Breast epithelium (tissue), 4 donors: Measurements from ENCODE around the gene ATAD1. TPM values are rescaled to one million over a fixed set of nuclear protein-coding genes. Genes with fewer than 3 reads are reported as not detected.

Source experiments
- DNase-seq, 2 donors: peaks; one replicate each; pipeline ENCODE4 v3.0.0-alpha.2; 2019; ENCODE audit warnings: low spot score in 2 of 2
- H3K27ac ChIP-seq, 2 donors: fragments of 200-600 bp; sonication (generic) in 1 of 2; one replicate each; pipeline ENCODE4 v1.5.1; 2016 to 2019; ENCODE audit warnings: mild to moderate bottlenecking in 1 of 2
- H3K27me3 ChIP-seq, 2 donors: fragments of 200-600 bp; sonication (generic) in 1 of 2; one replicate each; pipeline versions ENCODE4 v1.5.1 to v1.6.0; 2017 to 2019; ENCODE audit warnings: control low read depth in 1 of 2, mild to moderate bottlenecking in 1 of 2
- H3K36me3 ChIP-seq: fragments of 200-600 bp; one replicate; pipeline ENCODE4 v1.5.1; 2019
- H3K4me1 ChIP-seq, 2 donors: fragments of 200-600 bp; sonication (generic); one replicate each; pipeline ENCODE4 v1.5.1; 2016 to 2019; ENCODE audit warnings: control low read depth in 1 of 2
- H3K4me3 ChIP-seq, 3 donors: fragments of 200-600 bp; sonication (generic); 1 replicate in 2 of 3; 2 replicates in 1 of 3; pipeline ENCODE4 v1.5.1; 2016 to 2019; ENCODE audit warnings: mild to moderate bottlenecking in 3 of 3, moderate library complexity in 2 of 3
- H3K9me3 ChIP-seq, 2 donors: fragments of 200-600 bp; sonication (generic) in 1 of 2; one replicate each; pipeline ENCODE4 v1.5.1; 2016 to 2019; ENCODE audit warnings: control low read depth in 1 of 2
- POLR2A ChIP-seq: fragments of 450-650 bp; IDR thresholded peaks from one replicate; pipeline ENCODE4 v1.6.1; 2016; ENCODE audit warnings: antibody characterized with exemption, mild to moderate bottlenecking, moderate library complexity
- POLR2AphosphoS5 ChIP-seq, 3 donors: sonication (generic); formaldehyde crosslinking; IDR thresholded peaks; one replicate each; pipeline ENCODE4 v1.6.1; 2017; ENCODE audit warnings: antibody characterized with exemption in 3 of 3
- intact Hi-C: fragments of 100-400 bp; cut with DNase I; formaldehyde crosslinking; loops from one replicate; pipeline ENCODE4 v1.15.1; 2023; ENCODE audit warnings: low total_unique reads
- total RNA-seq, 3 donors: library from RNA; depleted of rRNA; stranded (reverse); fragments of >200 nt; gene quantifications; one replicate each; pipeline ENCODE4 v1.1.0, GENCODE V29; 2016
- TF ChIP-seq, protein P1 (sequence below), 3 donors: fragments of 450-650 bp; IDR thresholded peaks; one replicate each; pipeline ENCODE4 v1.5.1; 2016 to 2017; ENCODE audit warnings: antibody characterized with exemption in 3 of 3, mild to moderate bottlenecking in 3 of 3, moderate library complexity in 3 of 3

The ATAD1 gene
- total RNA-seq, 3 donors from 2014 or later = 40.6 to 49.6 (median 41.0) TPM

DNA sequence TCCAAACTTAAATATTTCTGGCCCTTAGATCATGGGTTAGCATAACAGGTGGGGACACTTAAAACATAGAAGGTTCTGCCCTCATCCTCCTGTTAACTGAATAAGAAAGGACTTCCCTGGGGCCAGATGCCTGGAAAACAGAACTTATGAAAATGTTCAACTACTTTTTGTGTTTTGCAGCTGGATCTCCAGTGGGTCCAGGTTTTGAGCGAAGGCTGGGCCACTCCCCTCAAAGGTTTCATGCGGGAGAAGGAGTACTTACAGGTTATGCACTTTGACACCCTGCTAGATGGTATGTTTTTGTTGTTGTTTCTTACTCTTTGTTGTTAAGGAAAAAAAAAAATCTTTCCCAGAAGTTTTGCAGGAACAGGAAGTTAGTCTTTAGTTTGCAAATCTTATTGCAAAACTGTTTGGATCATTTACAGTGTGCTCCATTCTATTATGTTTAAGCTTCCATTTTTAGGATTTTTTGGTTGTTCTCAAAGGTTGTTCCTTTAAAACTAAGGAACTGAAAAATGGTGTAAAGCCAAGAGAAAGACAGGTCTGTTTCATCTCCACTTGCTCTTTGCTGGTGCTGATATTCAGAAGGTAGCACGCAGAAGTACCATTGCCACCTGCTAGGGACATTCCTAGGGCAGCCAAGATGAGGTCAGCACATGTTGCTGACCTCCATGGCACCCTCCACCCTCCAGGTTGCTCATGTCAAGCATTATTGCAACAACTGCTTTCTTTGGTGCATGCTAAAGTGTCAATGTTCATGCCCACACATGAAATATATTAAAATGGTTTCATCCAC, 102.3 kb downstream of the ATAD1 start:
- H3K27ac ChIP-seq = peak overlapping the region in 1 of 2 donors; percentile 13
- no peaks in the 10 kb centered on the region for H3K9me3 ChIP-seq

DNA sequence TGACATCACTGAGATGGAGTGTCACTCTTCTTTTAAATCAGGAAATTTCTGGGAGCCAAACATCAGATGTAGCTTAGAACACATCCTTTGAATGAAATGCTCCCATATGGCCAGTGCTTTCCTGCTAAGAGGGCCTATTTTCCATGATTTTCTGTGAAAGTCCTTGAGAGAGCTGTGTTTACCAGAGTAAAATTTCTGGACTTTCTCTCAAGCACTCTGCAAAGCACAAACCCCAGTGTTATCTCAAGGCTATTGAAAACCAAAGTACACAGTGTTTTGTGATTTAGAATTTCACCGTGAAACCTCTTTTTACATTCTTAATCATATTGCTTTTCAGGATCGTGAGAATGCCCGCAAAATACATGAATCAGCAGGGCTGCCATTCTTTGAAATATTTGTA, 104.3 kb downstream of the ATAD1 start:
- Histone ChIP-seq H3K4me3 (no peak overlapping the region), H3K27me3 (no peaks in the 10 kb centered on the region), H3K36me3 (no peaks in the 10 kb centered on the region), H3K4me1 (no peaks in the 10 kb centered on the region), H3K27ac (no peak overlapping the region), H3K9me3 (no peaks in the 10 kb centered on the region)
- DNase-seq = no peak
- TF ChIP-seq POLR2A (no peak), POLR2AphosphoS5 (IDR thresholded peaks at IDR 0.05) (no peak)
- TF ChIP-seq, protein P1, sequence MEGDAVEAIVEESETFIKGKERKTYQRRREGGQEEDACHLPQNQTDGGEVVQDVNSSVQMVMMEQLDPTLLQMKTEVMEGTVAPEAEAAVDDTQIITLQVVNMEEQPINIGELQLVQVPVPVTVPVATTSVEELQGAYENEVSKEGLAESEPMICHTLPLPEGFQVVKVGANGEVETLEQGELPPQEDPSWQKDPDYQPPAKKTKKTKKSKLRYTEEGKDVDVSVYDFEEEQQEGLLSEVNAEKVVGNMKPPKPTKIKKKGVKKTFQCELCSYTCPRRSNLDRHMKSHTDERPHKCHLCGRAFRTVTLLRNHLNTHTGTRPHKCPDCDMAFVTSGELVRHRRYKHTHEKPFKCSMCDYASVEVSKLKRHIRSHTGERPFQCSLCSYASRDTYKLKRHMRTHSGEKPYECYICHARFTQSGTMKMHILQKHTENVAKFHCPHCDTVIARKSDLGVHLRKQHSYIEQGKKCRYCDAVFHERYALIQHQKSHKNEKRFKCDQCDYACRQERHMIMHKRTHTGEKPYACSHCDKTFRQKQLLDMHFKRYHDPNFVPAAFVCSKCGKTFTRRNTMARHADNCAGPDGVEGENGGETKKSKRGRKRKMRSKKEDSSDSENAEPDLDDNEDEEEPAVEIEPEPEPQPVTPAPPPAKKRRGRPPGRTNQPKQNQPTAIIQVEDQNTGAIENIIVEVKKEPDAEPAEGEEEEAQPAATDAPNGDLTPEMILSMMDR (IDR thresholded peaks at IDR 0.05) = no peak
- intact Hi-C loops = no loop called here

More for the DNA sequence above, 102.3 kb downstream of the ATAD1 start:
- no peaks in the 10 kb centered on the region for H3K27me3 ChIP-seq
- no peaks in the 10 kb centered on the region for H3K36me3 ChIP-seq
- intact Hi-C loops = no loop called here
- H3K4me1 ChIP-seq = no peaks in the 10 kb centered on the region
- no peak for DNase-seq
- TF ChIP-seq, protein P1 (IDR thresholded peaks at IDR 0.05) = no peak
- no peak for TF ChIP-seq POLR2AphosphoS5 (IDR thresholded peaks at IDR 0.05)
- no peak for TF ChIP-seq POLR2A
- no peak overlapping the region for H3K4me3 ChIP-seq

DNA sequence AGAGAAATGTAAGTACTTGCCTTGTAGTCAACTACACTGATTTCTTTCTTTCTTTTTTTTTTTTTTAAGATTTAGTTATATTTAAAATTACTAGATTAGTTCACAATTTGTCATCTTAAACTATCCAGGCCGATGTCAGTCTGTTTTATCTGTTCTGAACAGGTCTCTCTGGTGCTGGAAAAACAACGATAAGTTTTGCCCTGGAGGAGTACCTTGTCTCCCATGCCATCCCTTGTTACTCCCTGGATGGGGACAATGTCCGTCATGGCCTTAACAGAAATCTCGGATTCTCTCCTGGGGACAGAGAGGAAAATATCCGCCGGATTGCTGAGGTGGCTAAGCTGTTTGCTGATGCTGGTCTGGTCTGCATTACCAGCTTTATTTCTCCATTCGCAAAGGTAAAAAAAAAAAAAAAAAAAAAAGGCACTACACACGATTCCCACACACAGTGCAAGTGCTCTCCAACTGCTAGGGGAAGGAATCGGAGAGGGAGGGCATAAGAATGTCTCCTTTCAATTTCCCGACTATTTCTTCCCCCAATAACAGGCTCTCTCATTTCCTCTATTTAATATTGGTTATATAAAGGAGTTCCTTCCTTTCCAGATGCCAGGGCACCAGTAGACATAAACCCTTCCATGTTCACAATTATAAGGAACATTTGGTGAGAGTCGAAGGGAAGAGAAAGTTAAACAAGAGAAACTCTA, 105.0 kb downstream of the ATAD1 start:
- DNase-seq = no peak
- H3K4me3 ChIP-seq = no peak overlapping the region
- H3K9me3 ChIP-seq = no peaks in the 10 kb centered on the region
- intact Hi-C loops = no loop called here
- H3K27ac ChIP-seq = no peak overlapping the region
- H3K27me3 ChIP-seq = no peaks in the 10 kb centered on the region
- no peaks in the 10 kb centered on the region for H3K36me3 ChIP-seq
- H3K4me1 ChIP-seq = no peaks in the 10 kb centered on the region
- TF ChIP-seq, protein P1 (IDR thresholded peaks at IDR 0.05) = no peak
- TF ChIP-seq POLR2A (no peak), POLR2AphosphoS5 (IDR thresholded peaks at IDR 0.05) (no peak)

DNA sequence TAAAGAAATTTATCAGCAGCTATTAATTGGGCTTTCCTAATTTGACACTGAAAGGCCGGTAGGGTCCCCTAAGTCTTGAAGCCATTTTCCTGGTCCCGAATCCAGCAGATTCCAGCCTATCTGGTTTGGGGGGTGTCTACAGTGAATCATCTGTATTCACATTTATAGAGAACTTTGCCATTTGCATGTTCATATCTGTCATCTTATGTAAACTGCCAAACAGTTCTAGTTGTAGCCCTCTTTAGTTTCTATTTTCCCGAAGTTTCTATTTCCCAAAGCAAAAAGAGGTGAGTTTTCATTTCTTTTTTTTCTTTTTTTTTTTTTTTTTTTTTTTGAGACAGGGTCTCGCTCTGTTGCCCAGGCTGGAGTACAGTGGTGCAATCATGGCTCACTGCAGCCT, 110.8 kb downstream of the ATAD1 start:
- Histone ChIP-seq H3K4me3 (no peak overlapping the region), H3K27ac (no peak overlapping the region), H3K4me1 (no peaks in the 10 kb centered on the region), H3K36me3 (no peaks in the 10 kb centered on the region), H3K9me3 (no peaks in the 10 kb centered on the region), H3K27me3 (no peaks in the 10 kb centered on the region)
- intact Hi-C loops = no loop called here
- DNase-seq = no peak
- TF ChIP-seq POLR2AphosphoS5 (IDR thresholded peaks at IDR 0.05) (no peak), POLR2A (no peak)
- TF ChIP-seq, protein P1 (IDR thresholded peaks at IDR 0.05) = no peak

DNA sequence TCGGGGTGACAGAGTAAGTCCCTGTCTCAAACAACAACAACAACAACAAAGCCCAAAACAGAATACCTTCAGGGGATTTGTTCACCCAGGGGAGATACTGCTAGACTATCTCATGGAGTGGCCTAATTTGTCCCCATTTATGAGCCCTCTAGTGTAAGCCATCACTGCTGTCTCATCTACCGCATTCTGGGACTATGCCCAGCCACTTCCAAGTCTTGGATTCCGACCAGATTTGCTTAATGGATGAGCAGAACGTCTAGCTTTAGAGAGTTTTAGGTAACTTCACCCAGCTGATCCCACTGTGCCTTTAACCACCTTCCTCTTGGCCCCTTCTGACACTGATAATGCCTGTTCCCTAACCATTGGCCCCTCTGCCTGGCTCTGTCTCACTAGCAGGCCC, 111.3 kb downstream of the ATAD1 start:
- Histone ChIP-seq H3K27ac (no peak overlapping the region), H3K9me3 (no peaks in the 10 kb centered on the region), H3K4me1 (no peaks in the 10 kb centered on the region), H3K4me3 (no peak overlapping the region), H3K27me3 (no peaks in the 10 kb centered on the region), H3K36me3 (no peaks in the 10 kb centered on the region)
- TF ChIP-seq, protein P1 (IDR thresholded peaks at IDR 0.05) = no peak
- no peak for TF ChIP-seq POLR2AphosphoS5 (IDR thresholded peaks at IDR 0.05)
- TF ChIP-seq POLR2A = no peak
- no peak for DNase-seq
- intact Hi-C loops = no loop called here
